Upper lobe of left lung (tissue), 4 donors: ENCODE data around the gene TAF5.

Experiments used
- EP300 ChIP-seq, 4 donors: sonication (generic); formaldehyde crosslinking; IDR thresholded peaks; one replicate each; pipeline ENCODE4 v1.5.1; 2017; ENCODE audit warnings: antibody characterized with exemption in 4 of 4, control low read depth in 2 of 4
- POLR2A ChIP-seq, 4 donors: fragments of 450-650 bp; IDR thresholded peaks; one replicate each; pipeline ENCODE4 v1.5.1; 2016 to 2017; ENCODE audit warnings: antibody characterized with exemption in 4 of 4, mild to moderate bottlenecking in 2 of 4
- TF ChIP-seq, protein P1 (sequence below), 6 experiments: fragments of 450-650 bp in 4 of 6; fragments of 200-600 bp in 2 of 6; sonication (generic) in 2 of 6; IDR thresholded peaks; one replicate each; pipeline ENCODE4 v1.5.1; 2016 to 2019; ENCODE audit warnings: antibody characterized with exemption in 6 of 6

DNA sequence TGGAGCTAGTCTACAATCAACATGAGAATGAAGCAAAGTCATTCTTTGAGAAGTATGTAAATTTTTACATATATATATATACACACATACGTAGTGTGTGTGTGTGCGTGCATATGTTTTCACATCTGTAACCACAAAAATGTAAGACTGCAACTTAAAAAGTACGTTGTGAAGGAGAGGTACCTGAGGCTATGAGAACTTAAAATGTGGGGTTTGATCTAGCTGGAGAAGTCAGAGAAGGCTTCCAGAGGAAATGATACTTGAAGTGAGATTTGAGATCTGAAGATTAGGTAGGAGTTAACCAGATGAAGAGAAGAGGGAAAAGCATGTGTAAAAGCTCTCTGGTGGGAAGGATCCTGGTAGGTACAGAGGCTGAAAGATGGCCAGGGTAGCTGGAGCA, 5.8 kb downstream of the TAF5 start:
- TF ChIP-seq POLR2A (IDR thresholded peaks at IDR 0.05) (no peak), EP300 (IDR thresholded peaks at IDR 0.05) (no peak)
- TF ChIP-seq, protein P1, sequence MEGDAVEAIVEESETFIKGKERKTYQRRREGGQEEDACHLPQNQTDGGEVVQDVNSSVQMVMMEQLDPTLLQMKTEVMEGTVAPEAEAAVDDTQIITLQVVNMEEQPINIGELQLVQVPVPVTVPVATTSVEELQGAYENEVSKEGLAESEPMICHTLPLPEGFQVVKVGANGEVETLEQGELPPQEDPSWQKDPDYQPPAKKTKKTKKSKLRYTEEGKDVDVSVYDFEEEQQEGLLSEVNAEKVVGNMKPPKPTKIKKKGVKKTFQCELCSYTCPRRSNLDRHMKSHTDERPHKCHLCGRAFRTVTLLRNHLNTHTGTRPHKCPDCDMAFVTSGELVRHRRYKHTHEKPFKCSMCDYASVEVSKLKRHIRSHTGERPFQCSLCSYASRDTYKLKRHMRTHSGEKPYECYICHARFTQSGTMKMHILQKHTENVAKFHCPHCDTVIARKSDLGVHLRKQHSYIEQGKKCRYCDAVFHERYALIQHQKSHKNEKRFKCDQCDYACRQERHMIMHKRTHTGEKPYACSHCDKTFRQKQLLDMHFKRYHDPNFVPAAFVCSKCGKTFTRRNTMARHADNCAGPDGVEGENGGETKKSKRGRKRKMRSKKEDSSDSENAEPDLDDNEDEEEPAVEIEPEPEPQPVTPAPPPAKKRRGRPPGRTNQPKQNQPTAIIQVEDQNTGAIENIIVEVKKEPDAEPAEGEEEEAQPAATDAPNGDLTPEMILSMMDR (IDR thresholded peaks at IDR 0.05), result no peak
